Chondrocyte (in vitro differentiated cells): ENCODE results near the gene CCDC90B. TPM values are rescaled to one million over a fixed set of nuclear protein-coding genes. Genes with fewer than 3 reads are reported as not detected.

Experiments
- DNase-seq: peaks from one replicate; pipeline ENCODE4 v3.0.0; 2021; ENCODE audit warnings: mixed read lengths, low spot score
- H3K27ac Mint-ChIP-seq: one replicate; pipeline ENCODE4 v1.8.0; 2021; ENCODE audit warnings: mild to moderate bottlenecking, moderate library complexity, mixed read lengths; ENCODE audit not compliant: unreplicated experiment
- H3K27me3 Mint-ChIP-seq: 2 replicates; pipeline ENCODE4 v1.8.0; 2021; ENCODE audit warnings: low read depth, mixed read lengths
- H3K36me3 Mint-ChIP-seq: 2 replicates; pipeline ENCODE4 v1.8.0; 2021; ENCODE audit warnings: low read depth, mixed read lengths
- H3K4me1 Mint-ChIP-seq: 2 replicates; pipeline ENCODE4 v1.8.0; 2021; ENCODE audit warnings: low read depth, mild to moderate bottlenecking, mixed read lengths
- H3K4me3 Mint-ChIP-seq: one replicate; pipeline ENCODE4 v1.8.0; 2021; ENCODE audit warnings: mild to moderate bottlenecking, moderate library complexity, mixed read lengths; ENCODE audit not compliant: unreplicated experiment
- H3K9me3 Mint-ChIP-seq: 2 replicates; pipeline ENCODE4 v1.8.0; 2021; ENCODE audit warnings: low read depth, mixed read lengths
- total RNA-seq: library from RNA; stranded (reverse); gene quantifications from 3 replicates; pipeline ENCODE4 v1.2.1, GENCODE V29; 2021
- TF ChIP-seq, protein P1 (sequence below): fragments of 200-600 bp; sonication (generic); IDR thresholded peaks from 2 replicates; pipeline ENCODE4 v1.5.0; 2021; ENCODE audit warnings: antibody characterized with exemption, mild to moderate bottlenecking, moderate library complexity

The CCDC90B gene
- total RNA-seq, 1 donor from 2014 or later: 38.7 TPM

DNA sequence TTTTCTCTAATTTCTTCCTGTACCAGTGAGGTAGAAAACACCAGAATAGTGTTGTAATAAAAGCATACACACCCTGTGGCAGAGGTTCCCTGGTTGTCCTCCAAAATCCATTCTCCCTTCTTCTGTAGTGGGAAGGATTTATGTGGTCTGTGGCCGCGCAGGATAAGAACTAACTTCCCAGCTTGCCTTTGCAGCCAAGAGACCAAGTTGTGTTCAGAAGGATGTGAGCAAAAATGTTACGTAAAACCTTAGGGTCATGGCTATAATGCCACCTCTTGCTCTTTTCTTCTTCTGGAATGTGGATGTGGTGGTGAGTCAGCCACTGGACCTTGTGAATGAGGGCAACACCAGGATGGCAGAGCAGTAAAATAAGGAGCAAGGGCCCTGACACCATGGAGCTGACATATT is 28.4 kb downstream of the CCDC90B start:
- no peaks in the 10 kb centered on the region for H3K27me3 Mint-ChIP-seq
- H3K9me3 Mint-ChIP-seq: no peaks in the 10 kb centered on the region
- no peak overlapping the region for H3K4me3 Mint-ChIP-seq

DNA sequence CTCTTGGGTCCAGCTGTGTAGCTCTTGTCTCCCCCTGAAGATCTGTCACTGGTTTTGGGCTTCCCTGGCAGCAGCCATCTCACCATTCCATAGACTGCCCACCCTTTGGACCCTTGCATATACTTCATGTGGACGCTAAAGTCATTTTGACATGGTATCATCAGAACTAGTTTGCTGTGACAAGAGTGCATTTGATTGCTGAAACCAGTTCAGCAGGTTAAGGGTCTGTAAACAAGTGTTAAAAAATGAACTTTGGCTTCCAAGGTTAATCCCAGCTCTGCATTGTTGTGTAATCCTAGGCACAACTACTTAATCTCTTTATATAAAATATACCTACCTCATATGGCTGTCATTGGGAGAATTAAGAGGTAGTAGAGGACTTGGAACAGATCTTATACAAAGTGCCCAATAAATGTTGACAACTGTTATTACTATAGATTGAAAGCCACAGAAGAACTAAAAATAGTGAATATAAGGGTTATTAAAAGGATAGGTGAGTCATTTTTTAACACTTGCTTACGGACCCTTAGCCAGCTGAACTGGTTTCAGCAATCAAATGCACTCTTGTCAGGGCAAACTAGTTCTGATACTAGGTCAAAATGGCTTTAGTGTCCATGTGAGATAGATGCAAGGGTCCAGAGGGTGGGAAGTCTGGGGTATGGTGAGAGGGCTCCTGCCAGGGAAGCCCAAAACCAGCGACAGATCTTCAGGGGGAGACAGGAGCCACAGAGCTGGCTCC is 29.4 kb downstream of the CCDC90B start:
- Mint-ChIP-seq H3K27me3 (no peaks in the 10 kb centered on the region), H3K36me3 (peaks cover 17% of the 10 kb centered on the region), H3K9me3 (no peaks in the 10 kb centered on the region), H3K27ac (no peak overlapping the region), H3K4me1 (peaks cover 10% of the 10 kb centered on the region), H3K4me3 (no peak overlapping the region)
- DNase-seq: no peak
- TF ChIP-seq, protein P1, sequence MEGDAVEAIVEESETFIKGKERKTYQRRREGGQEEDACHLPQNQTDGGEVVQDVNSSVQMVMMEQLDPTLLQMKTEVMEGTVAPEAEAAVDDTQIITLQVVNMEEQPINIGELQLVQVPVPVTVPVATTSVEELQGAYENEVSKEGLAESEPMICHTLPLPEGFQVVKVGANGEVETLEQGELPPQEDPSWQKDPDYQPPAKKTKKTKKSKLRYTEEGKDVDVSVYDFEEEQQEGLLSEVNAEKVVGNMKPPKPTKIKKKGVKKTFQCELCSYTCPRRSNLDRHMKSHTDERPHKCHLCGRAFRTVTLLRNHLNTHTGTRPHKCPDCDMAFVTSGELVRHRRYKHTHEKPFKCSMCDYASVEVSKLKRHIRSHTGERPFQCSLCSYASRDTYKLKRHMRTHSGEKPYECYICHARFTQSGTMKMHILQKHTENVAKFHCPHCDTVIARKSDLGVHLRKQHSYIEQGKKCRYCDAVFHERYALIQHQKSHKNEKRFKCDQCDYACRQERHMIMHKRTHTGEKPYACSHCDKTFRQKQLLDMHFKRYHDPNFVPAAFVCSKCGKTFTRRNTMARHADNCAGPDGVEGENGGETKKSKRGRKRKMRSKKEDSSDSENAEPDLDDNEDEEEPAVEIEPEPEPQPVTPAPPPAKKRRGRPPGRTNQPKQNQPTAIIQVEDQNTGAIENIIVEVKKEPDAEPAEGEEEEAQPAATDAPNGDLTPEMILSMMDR: no peak

More for the DNA sequence above, 28.4 kb downstream of the CCDC90B start:
- no peak for DNase-seq
- Mint-ChIP-seq H3K27ac (peak overlapping the region; percentile 64), H3K4me1 (peaks cover 10% of the 10 kb centered on the region), H3K36me3 (peaks cover 16% of the 10 kb centered on the region)
- TF ChIP-seq, protein P1: no peak

DNA sequence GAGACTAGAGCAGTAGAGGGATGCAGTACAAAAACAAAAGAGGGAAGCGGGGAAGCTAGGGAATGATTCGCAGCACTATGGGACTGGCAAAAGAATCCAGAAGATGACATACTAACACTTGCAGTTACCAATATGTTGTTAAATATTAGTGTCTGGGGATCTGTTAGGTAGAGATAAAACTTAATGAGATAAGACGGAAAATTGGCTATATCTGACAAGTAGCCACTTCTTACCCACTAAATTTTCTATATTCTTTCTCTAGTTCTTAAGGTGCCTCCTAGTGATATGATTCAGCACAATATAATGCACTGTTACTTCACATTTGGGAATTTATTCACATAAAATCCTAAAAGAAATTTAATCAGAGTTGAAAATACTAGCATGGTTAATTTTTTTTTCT is 30.8 kb downstream of the CCDC90B start:
- Mint-ChIP-seq H3K27me3 (no peaks in the 10 kb centered on the region), H3K9me3 (no peaks in the 10 kb centered on the region), H3K27ac (no peak overlapping the region), H3K4me3 (no peak overlapping the region), H3K36me3 (peaks cover 13% of the 10 kb centered on the region), H3K4me1 (peaks cover 10% of the 10 kb centered on the region)
- DNase-seq: no peak
- TF ChIP-seq, protein P1: no peak

DNA sequence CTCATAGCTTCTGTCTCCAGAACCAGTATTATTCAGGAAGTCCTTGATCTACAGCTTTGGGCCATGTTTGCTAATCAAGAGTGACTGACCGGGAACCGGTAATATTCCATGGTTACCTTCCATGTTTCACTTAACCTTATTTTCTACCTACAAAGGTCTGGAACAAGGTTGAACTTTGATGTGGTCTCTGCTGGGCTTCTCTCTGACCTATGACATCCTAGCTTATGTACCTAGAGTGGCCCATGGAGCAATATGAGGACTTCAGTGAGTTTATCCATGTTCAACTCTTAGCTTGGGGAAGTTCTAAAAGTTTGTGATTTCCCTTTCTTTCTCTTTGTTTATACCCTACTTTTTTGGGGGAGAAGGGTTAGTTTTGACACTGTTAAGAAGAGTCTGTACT is 33.2 kb downstream of the CCDC90B start:
- TF ChIP-seq, protein P1: no peak
- Mint-ChIP-seq H3K36me3 (peaks cover 10% of the 10 kb centered on the region), H3K4me3 (no peak overlapping the region), H3K27me3 (no peaks in the 10 kb centered on the region), H3K4me1 (peaks cover 9% of the 10 kb centered on the region), H3K27ac (no peak overlapping the region), H3K9me3 (no peaks in the 10 kb centered on the region)
- DNase-seq: no peak

DNA sequence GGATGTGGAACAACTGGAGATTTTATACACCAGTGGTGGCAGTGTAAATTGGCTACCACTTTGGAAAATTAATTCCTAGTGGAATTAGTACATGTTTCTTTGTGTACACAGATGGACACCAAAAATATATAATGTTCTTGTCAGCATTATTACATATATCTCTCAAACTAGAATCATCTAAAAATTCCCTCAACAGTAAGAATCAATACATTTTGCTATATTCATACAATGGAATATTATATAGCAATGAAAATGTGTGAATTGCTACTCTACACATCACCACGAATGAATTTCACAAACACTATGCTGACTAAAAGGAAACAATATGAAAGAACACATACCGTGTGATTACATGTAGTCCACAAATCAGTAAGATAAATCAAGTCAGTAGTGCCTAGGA is 33.9 kb downstream of the CCDC90B start:
- Mint-ChIP-seq H3K4me1 (peaks cover 3% of the 10 kb centered on the region), H3K36me3 (peaks cover 5% of the 10 kb centered on the region), H3K27ac (no peak overlapping the region), H3K4me3 (no peak overlapping the region), H3K9me3 (no peaks in the 10 kb centered on the region), H3K27me3 (no peaks in the 10 kb centered on the region)
- TF ChIP-seq, protein P1: no peak
- no peak for DNase-seq
